K562 (cell line): ENCODE measurements around the gene CLASP1. TPM values are rescaled to one million over a fixed set of nuclear protein-coding genes. Genes with fewer than 3 reads are reported as not detected.

ENCODE experiments used
- ATAC-seq: fragments of 200-7000 bp; cut with Tn5 transposase; 3 replicates; pipeline ENCODE4 v1.9.1; 2020; ENCODE audit warnings: moderate library complexity
- BruUV-seq: library from RNA; stranded (reverse); fragments of 400-500 nt; replicated peaks from 2 replicates; lab custom pipeline; 2021; lab: Mats Ljungman, UMichigan
- CTCF ChIA-PET: fragments of 300-600 bp; formaldehyde crosslinking; extraction: SDS; loops from one replicate; lab custom pipeline; 2021; ENCODE audit warnings: low intra/inter-chr PET ratio; lab: Yijun Ruan, JAX
- POLR2A ChIA-PET: fragments of 300-600, 350-650 bp; sonication (Branson Sonifier 250); formaldehyde crosslinking; extraction: SDS; loops from one replicate; lab custom pipeline; 2021; ENCODE audit warnings: antibody characterized with exemption, inconsistent platforms; lab: Yijun Ruan, JAX
- DNase-seq, 4 experiments: peaks; one replicate each; pipeline versions ENCODE4 v3.0.0 to v3.0.0-alpha.2; 2011 to 2018; ENCODE audit warnings: low spot score in 3 of 4, mixed read lengths in 3 of 4; ENCODE audit errors: extremely low read depth in 1 of 4
- FAIRE-seq: peaks from 2 replicates; lab custom pipeline; 2011; peaks lifted over from hg19 to GRCh38; lab: Jason Lieb, UNC
- H2AFZ ChIP-seq: 2 replicates; pipeline ENCODE4 v1.6.0; 2011; ENCODE audit warnings: low read depth, low read length, control low read depth, inconsistent platforms
- H3K27ac ChIP-seq: fragments of 200-600 bp; 3 replicates; pipeline ENCODE4 v1.8.0; 2011; ENCODE audit warnings: low read depth, mild to moderate bottlenecking, control low read depth, inconsistent platforms, low read length, moderate library complexity, mixed read lengths; ENCODE audit errors: extremely low read depth
- H3K27me3 ChIP-seq, 2 experiments: fragments of 300-600 bp in 1 of 2; 2 replicates in 1 of 2; 3 replicates in 1 of 2; pipeline versions ENCODE4 v1.6.0 to v1.8.0; 2011; ENCODE audit warnings: inconsistent platforms in 2 of 2, low read length in 2 of 2, mild to moderate bottlenecking in 1 of 2, mixed read lengths in 1 of 2, moderate library complexity in 1 of 2; ENCODE audit not compliant: control insufficient read depth in 2 of 2, insufficient read depth in 2 of 2
- H3K36me3 ChIP-seq: fragments of 300-600 bp; 3 replicates; pipeline ENCODE4 v1.8.0; 2011; ENCODE audit warnings: mild to moderate bottlenecking, low read length, inconsistent platforms; ENCODE audit not compliant: control insufficient read depth, insufficient read depth
- H3K4me1 ChIP-seq, 2 experiments: fragments of 200-600 bp in 1 of 2; replicated peaks in 1 of 2; 2 replicates in 1 of 2; 3 replicates in 1 of 2; pipeline versions ENCODE4 v1.5.1 to v1.8.0; 2011; ENCODE audit warnings: inconsistent platforms in 2 of 2, low read length in 2 of 2, mild to moderate bottlenecking in 1 of 2, mixed read lengths in 1 of 2, moderate library complexity in 1 of 2; ENCODE audit not compliant: control insufficient read depth in 2 of 2, insufficient read depth in 2 of 2
- H3K4me2 ChIP-seq: 2 replicates; pipeline ENCODE4 v1.6.1; 2011; ENCODE audit warnings: low read length, control low read depth, inconsistent platforms, mixed read lengths; ENCODE audit not compliant: insufficient read depth
- H3K4me3 ChIP-seq: fragments of 200-600 bp; sonication (generic), shearing (Covaris generic); 2 replicates; pipeline ENCODE4 v1.5.1; 2016; ENCODE audit warnings: control low read depth, inconsistent platforms
- H3K79me2 ChIP-seq: fragments of 200-600 bp; 3 replicates; pipeline ENCODE4 v1.8.0; 2011; ENCODE audit warnings: low read length, inconsistent platforms; ENCODE audit not compliant: control insufficient read depth, insufficient read depth
- H3K9ac ChIP-seq, 2 experiments: 2 replicates each; pipeline versions ENCODE4 v1.6.0 to v1.6.1; 2011; ENCODE audit warnings: low read depth in 2 of 2, low read length in 2 of 2, control low read depth in 1 of 2, inconsistent platforms in 1 of 2, mild to moderate bottlenecking in 1 of 2, mixed read lengths in 1 of 2; ENCODE audit not compliant: insufficient read depth in 1 of 2
- H3K9me1 ChIP-seq: one replicate; pipeline ENCODE4 v1.6.0; 2011; ENCODE audit warnings: inconsistent platforms, mild to moderate bottlenecking, low read length, moderate library complexity; ENCODE audit not compliant: control insufficient read depth, insufficient read depth
- H3K9me3 ChIP-seq: replicated peaks from 2 replicates; pipeline ENCODE4 v1.5.1; 2011; ENCODE audit warnings: low read depth, low read length, inconsistent platforms; ENCODE audit not compliant: control insufficient read depth, insufficient read depth
- H4K20me1 ChIP-seq: replicated peaks from 2 replicates; pipeline ENCODE4 v1.6.1; 2011; ENCODE audit warnings: low read length, inconsistent platforms, mixed read lengths; ENCODE audit not compliant: control insufficient read depth, insufficient read depth
- FOSL1 ChIP-seq: fragments of 200-800 bp; sonication (Bioruptor generic); conservative IDR thresholded peaks from 2 replicates; pipeline ENCODE4 v1.6.1; 2016; ENCODE audit warnings: missing genetic modification characterization, missing compliant biosample characterization
- FOXJ2 ChIP-seq: fragments of 200-800 bp; sonication (Bioruptor generic); IDR thresholded peaks from 2 replicates; pipeline ENCODE4 v1.6.1; 2016; ENCODE audit warnings: missing genetic modification characterization, missing compliant biosample characterization
- KDM4B ChIP-seq, 2 experiments: fragments of 450-650 bp in 1 of 2; sonication (generic) in 1 of 2; IDR thresholded peaks; 2 replicates each; pipeline ENCODE4 v1.6.1; 2016 to 2017; ENCODE audit warnings: borderline replicate concordance in 2 of 2, antibody characterized with exemption in 1 of 2, low read depth in 1 of 2, mild to moderate bottlenecking in 1 of 2
- NFYB ChIP-seq: IDR thresholded peaks from 2 replicates; pipeline ENCODE4 v1.6.1; 2011; ENCODE audit warnings: mild to moderate bottlenecking, moderate library complexity; ENCODE audit not compliant: insufficient read length; ENCODE audit errors: extremely low read depth
- RAD21 ChIP-seq, 2 experiments: fragments of 250-450 bp in 1 of 2; fragments of 450-650 bp in 1 of 2; sonication (Bioruptor Pico) in 1 of 2; formaldehyde crosslinking in 1 of 2; IDR thresholded peaks in 1 of 2; conservative IDR thresholded peaks in 1 of 2; 2 replicates each; pipeline versions ENCODE4 v1.4.0 to v1.8.0; 2020 to 2022; ENCODE audit warnings: mild to moderate bottlenecking in 2 of 2, moderate library complexity in 1 of 2
- RBM25 ChIP-seq: fragments of 200-400 bp; formaldehyde crosslinking; IDR thresholded peaks from 2 replicates; pipeline ENCODE4 v1.6.1; 2018; ENCODE audit warnings: low read length, low read depth, moderate library complexity; ENCODE audit not compliant: severe bottlenecking
- RFX1 ChIP-seq: fragments of 450-650 bp; IDR thresholded peaks from 2 replicates; pipeline ENCODE4 v1.6.1; 2016; ENCODE audit warnings: mild to moderate bottlenecking, moderate library complexity
- ZNF134 ChIP-seq: fragments of 250-450 bp; sonication (Bioruptor Pico); conservative IDR thresholded peaks from 2 replicates; pipeline ENCODE4 v1.4.0; 2020
- ZNF445 ChIP-seq: fragments of 250-450 bp; sonication (Bioruptor Pico); IDR thresholded peaks from 2 replicates; pipeline ENCODE4 v1.4.0; 2020; ENCODE audit warnings: low read depth, mild to moderate bottlenecking, moderate library complexity
- WGBS: fragments of 100-300 bp; shearing (Covaris generic); methylation state at CpG from one replicate; pipeline ENCODE4 v1.1.6; 2016; ENCODE audit warnings: low coverage, mixed read lengths; ENCODE audit not compliant: insufficient coverage; ENCODE audit errors: missing lambda C conversion rate; 5-methylcytosine and 5-hydroxymethylcytosine counted together
- in situ Hi-C: fragments of 300-500 bp; cut with MboI; formaldehyde crosslinking; loops from 4 replicates; pipeline ENCODE4 v1.15.0; 2018; ENCODE audit warnings: inconsistent platforms, mixed read lengths
- intact Hi-C: fragments of 100-400 bp; cut with micrococcal nuclease; formaldehyde crosslinking; loops from 2 replicates; pipeline ENCODE4 v1.14.2; 2022
- polyA plus RNA-seq, 8 experiments: library from polyadenylated mRNA; depleted of rRNA in 4 of 8; stranded (reverse) in 5 of 8; unstranded in 3 of 8; fragments of >200 nt; fragmentation: Nextera tagmentation in 2 of 8; fragmentation: Illumina TruSeq in 1 of 8; extraction: Ambion mirVana in 2 of 8; extraction: Trizol in 1 of 8; gene quantifications; 2 replicates each; pipeline versions ENCODE4 v1.2.1 to v1.2.3, GENCODE V29; 2011 to 2014; ENCODE audit warnings: inconsistent platforms in 1 of 8, missing spikeins in 1 of 8
- total RNA-seq, 7 experiments: library from RNA; depleted of rRNA in 6 of 7; stranded (reverse); fragments of >200 nt in 6 of 7; fragmentation: Illumina TruSeq in 2 of 7; extraction: Trizol in 2 of 7; gene quantifications; 2 replicates each; pipeline versions ENCODE4 v1.2.1 to v1.2.3, GENCODE V29; 2011 to 2021; ENCODE audit warnings: low replicate concordance in 1 of 7
- TF ChIP-seq, protein P1 (sequence below): IDR thresholded peaks from 2 replicates; pipeline ENCODE4 v1.6.1; 2012; ENCODE audit warnings: low read depth, low read length, improper control_type of control experiment, borderline replicate concordance
- TF ChIP-seq, protein P2 (sequence below), 3 experiments: IDR thresholded peaks in 2 of 3; conservative IDR thresholded peaks in 1 of 3; 2 replicates each; pipeline ENCODE4 v1.5.1; 2011 to 2012; ENCODE audit warnings: low read length in 3 of 3, mild to moderate bottlenecking in 3 of 3, control low read depth in 2 of 3, improper control_type of control experiment in 1 of 3, inconsistent platforms in 1 of 3, low read depth in 1 of 3, mixed read lengths in 1 of 3, moderate library complexity in 1 of 3; ENCODE audit not compliant: insufficient read depth in 2 of 3

The CLASP1 gene
- total and polyA plus RNA-seq, 9 of the 15 experiments (the other 6 are each of a cell fraction or from before 2014, with no cell fraction given), result 1.7 to 40.3 (median 20.7) TPM

DNA sequence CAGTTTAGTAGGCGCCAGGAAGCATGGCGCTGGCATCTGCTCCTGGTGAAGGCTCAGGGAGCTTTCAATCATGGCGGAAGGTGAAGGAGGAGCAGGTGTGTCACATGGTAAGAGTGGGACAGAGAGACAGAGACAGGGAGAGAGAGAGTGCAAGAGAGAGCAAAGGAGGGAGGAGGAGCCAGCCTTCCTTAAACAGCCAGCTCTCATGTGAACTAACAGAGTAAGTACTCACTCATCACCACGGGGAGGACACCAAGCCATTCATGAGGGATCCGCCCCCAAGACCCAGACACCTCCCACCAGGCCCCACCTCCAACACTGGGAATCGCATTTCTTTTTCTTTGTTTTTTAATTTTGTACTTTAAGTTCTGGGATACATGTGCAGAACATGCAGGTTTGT is 40.8 kb upstream of the CLASP1 start (continued):
- TF ChIP-seq FOSL1 (tag) (no peak), NFYB (no peak)

DNA sequence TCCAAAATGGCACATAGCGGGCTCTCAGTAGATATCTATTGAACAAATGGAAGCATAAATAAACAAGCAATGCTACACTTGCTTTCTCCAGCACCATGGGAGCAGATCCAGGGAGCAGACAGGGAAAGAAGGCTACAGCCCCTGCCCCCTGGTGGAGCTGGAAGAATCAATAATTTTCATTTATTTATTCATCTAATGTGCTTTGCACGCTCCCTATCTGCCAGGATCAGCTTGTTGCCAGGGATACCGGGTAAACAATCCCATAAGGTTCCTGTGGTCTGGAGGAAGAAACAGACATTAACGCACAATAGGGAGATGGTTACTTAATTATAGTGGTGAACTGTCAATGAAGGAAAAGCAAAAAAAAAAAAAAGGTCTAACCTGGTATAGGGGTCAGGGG is 40.1 kb upstream of the CLASP1 start:
- DNase-seq (peak; percentile 38 to 58 (median 46)), ATAC-seq (peak; percentile 67)
- no peak overlapping the region for H3K4me3 ChIP-seq
- no peak overlapping the region for H3K4me2 ChIP-seq
- H3K9me1 ChIP-seq, result no peaks in the 10 kb centered on the region
- H3K27me3 ChIP-seq, result no peaks in the 10 kb centered on the region
- H3K79me2 ChIP-seq, result no peaks in the 10 kb centered on the region
- no peak overlapping the region for H3K27ac ChIP-seq
- intact Hi-C loops, result no loop called here
- H3K9me3 ChIP-seq, result no peaks in the 10 kb centered on the region
- POLR2A ChIA-PET, result interaction anchor here (1.2 to 1.4 kb wide), 2 partner anchors 40 to 158 kb away, joined by 5 to 8 read pairs; partner anchors contain the start of genes CLASP1 and RNU4ATAC
- WGBS, result 40% methylated on average over 4 of the region's 4 CpGs
- BruUV-seq, result no TSS peak
- H3K36me3 ChIP-seq, result no peaks in the 10 kb centered on the region
- TF ChIP-seq ZNF134 (CRISPR knock-in tag) (no peak), KDM4B (IDR thresholded peaks at IDR 0.05; ENCODE audit: borderline replicate concordance in 2 of 2, low read depth in 1 of 2) (no peak), FOXJ2 (peak; percentile 91), ZNF445 (CRISPR knock-in tag) (no peak), RBM25 (no peak), RAD21 (CRISPR knock-in tag; conservative IDR thresholded peaks at IDR 0.05 in 1 of 2, IDR thresholded peaks at IDR 0.05 in 1 of 2) (peak in 1 of 2 experiments; percentile 31; a peak in 1 of 4 replicates), RFX1 (peak; percentile 83)
- TF ChIP-seq, protein P1, sequence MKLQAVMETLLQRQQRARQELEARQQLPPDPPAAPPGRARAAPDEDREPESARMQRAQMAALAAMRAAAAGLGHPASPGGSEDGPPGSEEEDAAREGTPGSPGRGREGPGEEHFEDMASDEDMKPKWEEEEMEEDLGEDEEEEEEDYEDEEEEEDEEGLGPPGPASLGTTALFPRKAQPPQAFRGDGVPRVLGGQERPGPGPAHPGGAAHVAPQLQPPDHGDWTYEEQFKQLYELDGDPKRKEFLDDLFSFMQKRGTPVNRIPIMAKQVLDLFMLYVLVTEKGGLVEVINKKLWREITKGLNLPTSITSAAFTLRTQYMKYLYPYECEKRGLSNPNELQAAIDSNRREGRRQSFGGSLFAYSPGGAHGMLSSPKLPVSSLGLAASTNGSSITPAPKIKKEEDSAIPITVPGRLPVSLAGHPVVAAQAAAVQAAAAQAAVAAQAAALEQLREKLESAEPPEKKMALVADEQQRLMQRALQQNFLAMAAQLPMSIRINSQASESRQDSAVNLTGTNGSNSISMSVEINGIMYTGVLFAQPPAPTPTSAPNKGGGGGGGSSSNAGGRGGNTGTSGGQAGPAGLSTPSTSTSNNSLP, result peak; percentile 75; the same call in 1 of the 2 replicates
- TF ChIP-seq, protein P2, sequence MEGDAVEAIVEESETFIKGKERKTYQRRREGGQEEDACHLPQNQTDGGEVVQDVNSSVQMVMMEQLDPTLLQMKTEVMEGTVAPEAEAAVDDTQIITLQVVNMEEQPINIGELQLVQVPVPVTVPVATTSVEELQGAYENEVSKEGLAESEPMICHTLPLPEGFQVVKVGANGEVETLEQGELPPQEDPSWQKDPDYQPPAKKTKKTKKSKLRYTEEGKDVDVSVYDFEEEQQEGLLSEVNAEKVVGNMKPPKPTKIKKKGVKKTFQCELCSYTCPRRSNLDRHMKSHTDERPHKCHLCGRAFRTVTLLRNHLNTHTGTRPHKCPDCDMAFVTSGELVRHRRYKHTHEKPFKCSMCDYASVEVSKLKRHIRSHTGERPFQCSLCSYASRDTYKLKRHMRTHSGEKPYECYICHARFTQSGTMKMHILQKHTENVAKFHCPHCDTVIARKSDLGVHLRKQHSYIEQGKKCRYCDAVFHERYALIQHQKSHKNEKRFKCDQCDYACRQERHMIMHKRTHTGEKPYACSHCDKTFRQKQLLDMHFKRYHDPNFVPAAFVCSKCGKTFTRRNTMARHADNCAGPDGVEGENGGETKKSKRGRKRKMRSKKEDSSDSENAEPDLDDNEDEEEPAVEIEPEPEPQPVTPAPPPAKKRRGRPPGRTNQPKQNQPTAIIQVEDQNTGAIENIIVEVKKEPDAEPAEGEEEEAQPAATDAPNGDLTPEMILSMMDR (IDR thresholded peaks at IDR 0.05 in 2 of 3, conservative IDR thresholded peaks at IDR 0.05 in 1 of 3; ENCODE audit: insufficient read depth in 2 of 3, low read depth in 1 of 3, low read length in 3 of 3), result peak; percentile 31 to 42 (median 39); a peak in 4 of 6 replicates
- TF ChIP-seq, all 486 proteins: peak for 5
- Histone ChIP-seq H2AFZ (peak overlapping the region; percentile 49; the same call in 1 of the 2 replicates), H4K20me1 (no peaks in the 10 kb centered on the region), H3K9ac (no peak overlapping the region), H3K4me1 (peaks cover 7 to 9% of the 10 kb centered on the region in 2 experiments; a peak in 2 of 5 replicates)
- in situ Hi-C loops, result no loop called here
- CTCF ChIA-PET, result no interaction called here
- peak; percentile 19 for FAIRE-seq
